Measurements from ENCODE around the gene RFXAP.

The RFXAP gene

DNA sequence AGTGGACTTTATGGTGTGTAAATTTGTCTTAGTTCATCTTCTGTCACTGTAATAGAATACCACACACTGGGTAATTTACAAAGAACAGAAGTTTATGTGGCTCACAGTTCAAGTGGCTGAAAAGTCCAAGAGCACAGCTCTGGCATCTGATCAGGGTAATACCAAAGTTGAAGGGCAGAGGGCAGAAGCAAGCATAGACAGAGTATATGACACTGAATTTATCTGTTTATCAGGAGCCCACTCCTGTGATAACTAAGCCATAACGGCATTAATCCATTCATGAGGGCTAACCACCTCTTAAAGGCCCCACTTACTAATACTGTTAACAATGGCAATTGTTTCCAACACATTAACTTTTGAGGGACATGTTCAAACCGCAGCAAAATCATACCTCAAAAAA is 4.0 kb upstream of the RFXAP start:
- Histone ChIP-seq H3K9me3 (ENCODE audit: low read length) (no peaks in the 10 kb centered on the region), H3K9ac (ENCODE audit: low read length) (no peak overlapping the region)

DNA sequence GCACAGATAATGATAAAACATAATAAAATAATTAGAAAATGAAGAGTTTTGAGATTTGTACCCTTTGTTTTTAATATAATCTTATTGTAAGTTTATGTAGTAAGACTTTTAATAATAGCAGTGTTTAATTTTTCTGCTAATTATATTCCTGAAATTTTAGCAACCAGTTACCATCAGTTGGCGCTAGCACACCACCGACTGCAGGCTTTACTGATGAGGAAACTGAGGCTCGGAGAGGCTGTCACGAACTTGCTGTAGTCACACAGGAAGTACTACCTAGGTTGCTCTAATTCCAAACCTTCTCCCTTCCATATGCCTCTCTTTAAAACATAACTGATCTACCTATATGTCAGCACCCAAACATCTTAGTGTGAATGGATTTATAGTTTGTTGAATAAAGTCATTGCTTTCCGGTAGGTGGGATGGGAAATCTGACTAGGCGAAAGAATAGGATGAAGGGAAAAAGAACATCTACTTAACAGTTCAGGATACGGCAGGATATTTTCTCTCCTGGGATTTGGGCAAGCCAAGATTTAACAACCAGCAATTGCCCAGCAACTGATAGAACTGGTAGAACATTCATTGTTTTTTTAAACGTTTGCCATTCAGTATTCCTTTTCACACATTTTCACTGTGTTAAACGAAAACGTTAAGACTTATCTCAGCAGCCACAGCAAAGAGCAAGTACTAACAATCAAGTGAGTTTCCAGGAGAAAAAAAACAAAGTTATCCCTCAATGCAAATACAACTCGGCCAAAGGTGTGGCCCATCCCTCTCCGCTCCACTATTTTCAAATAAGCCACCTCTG is 822 bp upstream of the RFXAP start:
- H3K9ac ChIP-seq (ENCODE audit: low read length), result peak overlapping the region; percentile 83

More for the DNA sequence above, 4.0 kb upstream of the RFXAP start:
- Histone ChIP-seq H3F3A (ENCODE audit: insufficient read depth, low read length) (no peaks in the 10 kb centered on the region), H3K4me2 (ENCODE audit: low read length) (no peak overlapping the region), H4K20me1 (ENCODE audit: insufficient read depth, low read length) (no peaks in the 10 kb centered on the region), H3K27ac (ENCODE audit: low read depth, low read length, poor library complexity, severe bottlenecking) (no peak overlapping the region), H3K79me2 (ENCODE audit: insufficient read depth, low read length) (peaks cover 4% of the 10 kb centered on the region), H3K4me1 (ENCODE audit: insufficient read depth, low read length, severe bottlenecking) (peaks cover 10% of the 10 kb centered on the region), H2AFZ (ENCODE audit: low read length) (no peak overlapping the region), H3K9me2 (ENCODE audit: low read depth, low read length) (no peaks in the 10 kb centered on the region), H3K36me3 (ENCODE audit: insufficient read depth, low read length) (no peaks in the 10 kb centered on the region), H3K27me3 (ENCODE audit: insufficient read depth, low read length) (no peaks in the 10 kb centered on the region), H3K4me3 (ENCODE audit: low read depth, low read length, poor library complexity, severe bottlenecking) (no peak overlapping the region)
- TF ChIP-seq, protein P1, sequence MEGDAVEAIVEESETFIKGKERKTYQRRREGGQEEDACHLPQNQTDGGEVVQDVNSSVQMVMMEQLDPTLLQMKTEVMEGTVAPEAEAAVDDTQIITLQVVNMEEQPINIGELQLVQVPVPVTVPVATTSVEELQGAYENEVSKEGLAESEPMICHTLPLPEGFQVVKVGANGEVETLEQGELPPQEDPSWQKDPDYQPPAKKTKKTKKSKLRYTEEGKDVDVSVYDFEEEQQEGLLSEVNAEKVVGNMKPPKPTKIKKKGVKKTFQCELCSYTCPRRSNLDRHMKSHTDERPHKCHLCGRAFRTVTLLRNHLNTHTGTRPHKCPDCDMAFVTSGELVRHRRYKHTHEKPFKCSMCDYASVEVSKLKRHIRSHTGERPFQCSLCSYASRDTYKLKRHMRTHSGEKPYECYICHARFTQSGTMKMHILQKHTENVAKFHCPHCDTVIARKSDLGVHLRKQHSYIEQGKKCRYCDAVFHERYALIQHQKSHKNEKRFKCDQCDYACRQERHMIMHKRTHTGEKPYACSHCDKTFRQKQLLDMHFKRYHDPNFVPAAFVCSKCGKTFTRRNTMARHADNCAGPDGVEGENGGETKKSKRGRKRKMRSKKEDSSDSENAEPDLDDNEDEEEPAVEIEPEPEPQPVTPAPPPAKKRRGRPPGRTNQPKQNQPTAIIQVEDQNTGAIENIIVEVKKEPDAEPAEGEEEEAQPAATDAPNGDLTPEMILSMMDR (IDR thresholded peaks at IDR 0.05; ENCODE audit: low read length), result peak; percentile 25; the same call in 1 of the 2 replicates
- TF ChIP-seq EZH2 (IDR thresholded peaks at IDR 0.05; ENCODE audit: borderline replicate concordance, low read length), result no peak

DNA sequence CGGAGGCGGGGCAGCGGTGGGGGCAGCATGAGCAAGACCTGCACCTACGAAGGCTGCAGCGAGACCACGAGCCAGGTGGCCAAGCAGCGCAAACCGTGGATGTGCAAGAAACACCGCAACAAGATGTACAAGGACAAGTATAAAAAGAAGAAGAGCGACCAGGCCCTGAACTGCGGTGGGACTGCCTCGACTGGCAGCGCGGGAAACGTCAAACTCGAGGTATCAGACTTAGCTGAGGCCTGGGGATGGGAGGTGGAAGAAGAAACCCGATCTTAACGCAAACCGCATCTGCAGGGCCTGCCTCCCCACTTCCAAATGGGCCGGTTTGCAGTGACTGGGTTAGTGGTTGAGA is 693 bp downstream of the RFXAP start:
- peaks cover 36% of the 10 kb centered on the region for H3K4me1 ChIP-seq (ENCODE audit: insufficient read depth, low read length, severe bottlenecking)
- H3K9me3 ChIP-seq (ENCODE audit: low read length), result no peaks in the 10 kb centered on the region
- no peaks in the 10 kb centered on the region for H3K9me2 ChIP-seq (ENCODE audit: low read depth, low read length)
- H3K79me2 ChIP-seq (ENCODE audit: insufficient read depth, low read length), result peaks cover 31% of the 10 kb centered on the region
- no peak overlapping the region for H2AFZ ChIP-seq (ENCODE audit: low read length)
- H3K27ac ChIP-seq (ENCODE audit: low read depth, low read length, poor library complexity, severe bottlenecking), result peak overlapping the region; percentile 39
- H3K27me3 ChIP-seq (ENCODE audit: insufficient read depth, low read length), result no peaks in the 10 kb centered on the region
- no peaks in the 10 kb centered on the region for H4K20me1 ChIP-seq (ENCODE audit: insufficient read depth, low read length)
- peak overlapping the region; percentile 99 for H3K4me2 ChIP-seq (ENCODE audit: low read length)
- peak overlapping the region; percentile 83 for H3K9ac ChIP-seq (ENCODE audit: low read length)
- H3F3A ChIP-seq (ENCODE audit: insufficient read depth, low read length), result no peaks in the 10 kb centered on the region
- H3K4me3 ChIP-seq (ENCODE audit: low read depth, low read length, poor library complexity, severe bottlenecking), result peak overlapping the region; percentile 81
- TF ChIP-seq, protein P1 (IDR thresholded peaks at IDR 0.05; ENCODE audit: low read length), result no peak
- TF ChIP-seq EZH2 (IDR thresholded peaks at IDR 0.05; ENCODE audit: borderline replicate concordance, low read length), result no peak
- H3K36me3 ChIP-seq (ENCODE audit: insufficient read depth, low read length), result no peaks in the 10 kb centered on the region

More for the DNA sequence above, 822 bp upstream of the RFXAP start:
- Histone ChIP-seq H3K27me3 (ENCODE audit: insufficient read depth, low read length) (no peaks in the 10 kb centered on the region), H3K4me3 (ENCODE audit: low read depth, low read length, poor library complexity, severe bottlenecking) (peak overlapping the region; percentile 81), H3K36me3 (ENCODE audit: insufficient read depth, low read length) (no peaks in the 10 kb centered on the region), H3K27ac (ENCODE audit: low read depth, low read length, poor library complexity, severe bottlenecking) (no peak overlapping the region), H2AFZ (ENCODE audit: low read length) (peak overlapping the region; percentile 98), H3K4me1 (ENCODE audit: insufficient read depth, low read length, severe bottlenecking) (peaks cover 35% of the 10 kb centered on the region), H3F3A (ENCODE audit: insufficient read depth, low read length) (no peaks in the 10 kb centered on the region), H3K4me2 (ENCODE audit: low read length) (peak overlapping the region; percentile 99), H4K20me1 (ENCODE audit: insufficient read depth, low read length) (no peaks in the 10 kb centered on the region), H3K9me2 (ENCODE audit: low read depth, low read length) (no peaks in the 10 kb centered on the region), H3K9me3 (ENCODE audit: low read length) (no peaks in the 10 kb centered on the region), H3K79me2 (ENCODE audit: insufficient read depth, low read length) (peaks cover 22% of the 10 kb centered on the region)
- no peak for TF ChIP-seq EZH2 (IDR thresholded peaks at IDR 0.05; ENCODE audit: borderline replicate concordance, low read length)
- TF ChIP-seq, protein P1 (IDR thresholded peaks at IDR 0.05; ENCODE audit: low read length), result peak; percentile 29; the same call in 1 of the 2 replicates

Measured in OCI-LY1 (cell line).